CD4-positive, alpha-beta T cell treated with Interleukin-17A for 1 hour (primary cell): ENCODE data around the gene PARVB.

ENCODE experiments used
- DNase-seq: peaks from one replicate; pipeline ENCODE4 v3.0.0-alpha.2; 2020

The PARVB gene

GRCh38 chr22:44143105-44143474 is 119.0 kb downstream of the PARVB start:
- no peak for DNase-seq

- no peak for DNase-seq
Observed at GRCh38 chr22:44143579-44143978, 119.5 kb downstream of the PARVB start.

GRCh38 chr22:44144046-44144569 is 120.0 kb downstream of the PARVB start:
- DNase-seq, result no peak

GRCh38 chr22:44145544-44145943 is 121.4 kb downstream of the PARVB start:
- DNase-seq, result no peak

- no peak for DNase-seq
Observed at GRCh38 chr22:44146088-44146861, 122.2 kb downstream of the PARVB start.

- no peak for DNase-seq
Observed at GRCh38 chr22:44147008-44147645, 123.0 kb downstream of the PARVB start.

GRCh38 chr22:44147821-44148574 is 123.9 kb downstream of the PARVB start:
- no peak for DNase-seq

GRCh38 chr22:44151676-44152075 is 127.6 kb downstream of the PARVB start:
- DNase-seq, result no peak

- DNase-seq, result no peak
Observed at GRCh38 chr22:44153710-44154109, 129.6 kb downstream of the PARVB start.

- peak; percentile 34 for DNase-seq
Observed at GRCh38 chr22:44154436-44154942, 130.4 kb downstream of the PARVB start.

GRCh38 chr22:44155115-44155514 is 131.0 kb downstream of the PARVB start:
- DNase-seq, result no peak

- no peak for DNase-seq
Observed at GRCh38 chr22:44157916-44158618, 134.0 kb downstream of the PARVB start.

- no peak for DNase-seq
Observed at GRCh38 chr22:44158816-44159215, 134.7 kb downstream of the PARVB start.

- DNase-seq, result no peak
Observed at GRCh38 chr22:44159221-44159620, 135.1 kb downstream of the PARVB start.

GRCh38 chr22:44159811-44160210 is 135.7 kb downstream of the PARVB start:
- DNase-seq, result no peak

GRCh38 chr22:44160421-44160820 is 136.3 kb downstream of the PARVB start:
- DNase-seq, result no peak

- no peak for DNase-seq
Observed at GRCh38 chr22:44161673-44162072, 137.6 kb downstream of the PARVB start.

GRCh38 chr22:44162960-44163359 is 138.9 kb downstream of the PARVB start:
- no peak for DNase-seq

GRCh38 chr22:44163536-44163935 is 139.4 kb downstream of the PARVB start:
- DNase-seq, result no peak

GRCh38 chr22:44164031-44164430 is 139.9 kb downstream of the PARVB start:
- no peak for DNase-seq

GRCh38 chr22:44165286-44165874 is 141.3 kb downstream of the PARVB start:
- no peak for DNase-seq
